Vagina (tissue), 2 donors: ENCODE measurements around the gene PRTN3. TPM values are rescaled to one million over a fixed set of nuclear protein-coding genes. Genes with fewer than 3 reads are reported as not detected.
A peak's percentile ranks its signal among the peaks of the same experiment; 100 is the strongest.

Experiments
- DNase-seq, 2 donors: peaks; one replicate each; pipeline ENCODE4 v3.0.0-alpha.2; 2017; ENCODE audit errors: extremely low spot score in 2 of 2
- H3K27ac ChIP-seq: fragments of 200-600 bp; sonication (generic); one replicate; pipeline ENCODE4 v1.5.1; 2019
- H3K27me3 ChIP-seq: fragments of 200-600 bp; sonication (generic); one replicate; pipeline ENCODE4 v1.5.1; 2019
- H3K36me3 ChIP-seq, 2 donors: fragments of 200-600 bp; sonication (generic); one replicate each; pipeline ENCODE4 v1.5.1; 2017 to 2019
- H3K4me1 ChIP-seq: fragments of 200-600 bp; sonication (generic); one replicate; pipeline ENCODE4 v1.5.1; 2019
- H3K4me3 ChIP-seq, 2 donors: fragments of 200-600 bp; sonication (generic); 1 replicate in 1 of 2; 2 replicates in 1 of 2; pipeline ENCODE4 v1.5.1; 2016 to 2019
- H3K9me3 ChIP-seq: fragments of 200-600 bp; sonication (generic); one replicate; pipeline ENCODE4 v1.5.1; 2019
- CTCF ChIP-seq, 3 experiments: fragments of 450-650 bp in 2 of 3; fragments of 200-600 bp in 1 of 3; sonication (generic) in 1 of 3; IDR thresholded peaks; one replicate each; pipeline ENCODE4 v1.5.1; 2017 to 2019; ENCODE audit warnings: antibody characterized with exemption in 3 of 3, mild to moderate bottlenecking in 2 of 3, moderate library complexity in 2 of 3
- POLR2A ChIP-seq, 2 donors: fragments of 450-650 bp; IDR thresholded peaks; one replicate each; pipeline ENCODE4 v1.6.1; 2017; ENCODE audit warnings: antibody characterized with exemption in 2 of 2, mild to moderate bottlenecking in 2 of 2, moderate library complexity in 2 of 2
- POLR2AphosphoS5 ChIP-seq, 2 donors: sonication (generic); formaldehyde crosslinking; IDR thresholded peaks; one replicate each; pipeline ENCODE4 v1.9.0; 2017; ENCODE audit warnings: antibody characterized with exemption in 2 of 2, mild to moderate bottlenecking in 2 of 2, low read depth in 1 of 2; ENCODE audit not compliant: insufficient read depth in 1 of 2
- intact Hi-C: fragments of 100-400 bp; cut with DNase I; formaldehyde crosslinking; loops from one replicate; pipeline ENCODE4 v1.15.1; 2023
- total RNA-seq: library from RNA; depleted of rRNA; stranded (reverse); fragments of >200 nt; gene quantifications from one replicate; pipeline ENCODE4 v1.2.3, GENCODE V29; 2016

The PRTN3 gene
- total RNA-seq, 1 donor from 2014 or later: not detected

GRCh38 chr19:861141-861755 lies 20.4 kb downstream of the PRTN3 start:
- Histone ChIP-seq H3K4me3 (peak overlapping the region; percentile 53 to 59), H3K27me3 (no peaks in the 10 kb centered on the region), H3K9me3 (no peaks in the 10 kb centered on the region), H3K36me3 (no peaks in the 10 kb centered on the region), H3K4me1 (peaks cover 48% of the 10 kb centered on the region), H3K27ac (peak overlapping the region; percentile 92)
- no peak for DNase-seq
- intact Hi-C loops: loop anchor here (5.0 to 10.0 kb wide), 2 partner anchors 86 to 121 kb away; partner anchors contain the start of gene WDR18
- TF ChIP-seq POLR2A (IDR thresholded peaks at IDR 0.05) (no peak), CTCF (IDR thresholded peaks at IDR 0.05) (no peak), POLR2AphosphoS5 (IDR thresholded peaks at IDR 0.05; ENCODE audit: insufficient read depth in 1 of 2, low read depth in 1 of 2) (no peak)

- Histone ChIP-seq H3K4me3 (peak overlapping the region; percentile 53 to 59), H3K27me3 (no peaks in the 10 kb centered on the region)
- intact Hi-C loops: loop anchor here (5.0 to 10.0 kb wide), 2 partner anchors 87 to 120 kb away; partner anchors contain the start of gene WDR18
Measured at GRCh38 chr19:861756-862580, 21.2 kb downstream of the PRTN3 start.

GRCh38 chr19:862581-863314 lies 21.9 kb downstream of the PRTN3 start:
- TF ChIP-seq CTCF (IDR thresholded peaks at IDR 0.05) (no peak), POLR2A (IDR thresholded peaks at IDR 0.05) (no peak), POLR2AphosphoS5 (IDR thresholded peaks at IDR 0.05; ENCODE audit: insufficient read depth in 1 of 2, low read depth in 1 of 2) (no peak)
- Histone ChIP-seq H3K27ac (peak overlapping the region; percentile 92), H3K27me3 (no peaks in the 10 kb centered on the region), H3K4me1 (peaks cover 54% of the 10 kb centered on the region), H3K36me3 (peaks cover 0 to 1% of the 10 kb centered on the region in 2 donors), H3K4me3 (no peak overlapping the region), H3K9me3 (no peaks in the 10 kb centered on the region)
- intact Hi-C loops: loop anchor here (5.0 to 10.0 kb wide), 2 partner anchors 88 to 120 kb away; partner anchors contain the start of gene WDR18
- no peak for DNase-seq

More at GRCh38 chr19:861756-862580, 21.2 kb downstream of the PRTN3 start:
- H3K4me1 ChIP-seq: peaks cover 48% of the 10 kb centered on the region
- peak overlapping the region; percentile 92 for H3K27ac ChIP-seq
- H3K9me3 ChIP-seq: no peaks in the 10 kb centered on the region
- DNase-seq: no peak
- no peaks in the 10 kb centered on the region for H3K36me3 ChIP-seq
- TF ChIP-seq POLR2A (IDR thresholded peaks at IDR 0.05) (no peak), CTCF (IDR thresholded peaks at IDR 0.05) (no peak), POLR2AphosphoS5 (IDR thresholded peaks at IDR 0.05; ENCODE audit: insufficient read depth in 1 of 2, low read depth in 1 of 2) (peak in 1 of 2 donors; percentile 16)

GRCh38 chr19:863315-863620 lies 22.5 kb downstream of the PRTN3 start:
- Histone ChIP-seq H3K9me3 (no peaks in the 10 kb centered on the region), H3K27ac (peak overlapping the region; percentile 2), H3K27me3 (no peaks in the 10 kb centered on the region), H3K36me3 (peaks cover 0 to 7% of the 10 kb centered on the region in 2 donors), H3K4me1 (peaks cover 58% of the 10 kb centered on the region), H3K4me3 (no peak overlapping the region)
- TF ChIP-seq POLR2A (IDR thresholded peaks at IDR 0.05) (no peak), CTCF (IDR thresholded peaks at IDR 0.05) (no peak), POLR2AphosphoS5 (IDR thresholded peaks at IDR 0.05; ENCODE audit: insufficient read depth in 1 of 2, low read depth in 1 of 2) (no peak)
- intact Hi-C loops: loop anchor here (5.0 to 10.0 kb wide), 2 partner anchors 88 to 119 kb away; partner anchors contain the start of gene WDR18
- no peak for DNase-seq
